DND-41 (cell line): ENCODE measurements around the gene UCK2.

Experiments used
- ATAC-seq: fragments of 200-7000 bp; cut with Tn5 transposase; 3 replicates; pipeline ENCODE4 v1.9.1; 2021; ENCODE audit warnings: low read depth; ENCODE audit not compliant: insufficient read depth
- DNase-seq: peaks from one replicate; pipeline ENCODE4 v3.0.0-alpha.2; 2020
- H2AFZ ChIP-seq: 2 replicates; pipeline ENCODE4 v1.6.0; 2012; ENCODE audit warnings: low read depth, low read length
- H3K27ac ChIP-seq: 2 replicates; pipeline ENCODE4 v1.5.1; 2012; ENCODE audit warnings: low read length, inconsistent platforms
- H3K27me3 ChIP-seq: fragments of 200-600 bp; sonication (generic); 2 replicates; pipeline ENCODE4 v1.6.0; 2012; ENCODE audit warnings: low read length, mild to moderate bottlenecking, inconsistent platforms; ENCODE audit not compliant: insufficient read depth, poor library complexity
- H3K36me3 ChIP-seq: 2 replicates; pipeline ENCODE4 v1.5.1; 2012; ENCODE audit warnings: low read length, inconsistent platforms; ENCODE audit not compliant: insufficient read depth
- H3K4me1 ChIP-seq: 2 replicates; pipeline ENCODE4 v1.5.1; 2012; ENCODE audit warnings: mild to moderate bottlenecking, low read length; ENCODE audit not compliant: insufficient read depth
- H3K4me2 ChIP-seq: 2 replicates; pipeline ENCODE4 v1.6.0; 2012; ENCODE audit warnings: mild to moderate bottlenecking, moderate library complexity, low read length, inconsistent platforms; ENCODE audit not compliant: insufficient read depth
- H3K4me3 ChIP-seq, 2 experiments: fragments of 200-600 bp in 1 of 2; shearing (Covaris generic) in 1 of 2; 2 replicates each; pipeline ENCODE4 v1.5.1; 2012 to 2016; ENCODE audit warnings: inconsistent platforms in 2 of 2, low read length in 2 of 2, mild to moderate bottlenecking in 2 of 2, low read depth in 1 of 2, moderate library complexity in 1 of 2
- H3K79me2 ChIP-seq: 2 replicates; pipeline ENCODE4 v1.6.0; 2012; ENCODE audit warnings: low read length, inconsistent platforms; ENCODE audit not compliant: insufficient read depth
- H3K9ac ChIP-seq: 2 replicates; pipeline ENCODE4 v1.6.0; 2012; ENCODE audit warnings: low read depth, mild to moderate bottlenecking, inconsistent platforms, low read length, moderate library complexity
- H3K9me3 ChIP-seq: 2 replicates; pipeline ENCODE4 v1.5.1; 2012; ENCODE audit warnings: low read length, moderate library complexity, mild to moderate bottlenecking, inconsistent platforms; ENCODE audit not compliant: insufficient read depth, severe bottlenecking
- H4K20me1 ChIP-seq: 2 replicates; pipeline ENCODE4 v1.6.0; 2012; ENCODE audit warnings: low read length; ENCODE audit not compliant: insufficient read depth
- CTCF ChIP-seq: IDR thresholded peaks from 2 replicates; pipeline ENCODE4 v1.5.1; 2012; ENCODE audit warnings: borderline replicate concordance, low read length, moderate library complexity, mild to moderate bottlenecking; ENCODE audit not compliant: poor library complexity, severe bottlenecking; ENCODE audit errors: extremely low read depth
- EZH2 ChIP-seq: IDR thresholded peaks from 3 replicates; pipeline ENCODE4 v1.6.1; 2012; ENCODE audit warnings: borderline replicate concordance, low read depth, mild to moderate bottlenecking, moderate library complexity, low read length, inconsistent platforms; ENCODE audit not compliant: severe bottlenecking

Gene UCK2

GRCh38 chr1:165930961-165931360, 103.5 kb downstream of the UCK2 start:
- Histone ChIP-seq H3K27me3 (no peaks in the 10 kb centered on the region), H3K4me2 (no peak overlapping the region), H2AFZ (no peak overlapping the region), H3K4me3 (no peak overlapping the region), H3K79me2 (no peaks in the 10 kb centered on the region), H4K20me1 (0 out of 2 replicates have a peak, but pooled peaks cover 4% of the 10 kb centered on the region), H3K27ac (no peak overlapping the region), H3K4me1 (peaks cover 4% of the 10 kb centered on the region; the same call in 1 of the 2 replicates), H3K9ac (no peak overlapping the region), H3K36me3 (no peaks in the 10 kb centered on the region), H3K9me3 (no peaks in the 10 kb centered on the region)
- no peak for TF ChIP-seq EZH2
- no peak for TF ChIP-seq CTCF
- DNase-seq (no peak), ATAC-seq (no peak)

GRCh38 chr1:165933446-165934170, 106.2 kb downstream of the UCK2 start:
- no peak overlapping the region for H3K9ac ChIP-seq
- H3K27me3 ChIP-seq: no peaks in the 10 kb centered on the region
- DNase-seq: no peak
- H2AFZ ChIP-seq: no peak overlapping the region
- no peak overlapping the region for H3K4me2 ChIP-seq
- no peaks in the 10 kb centered on the region for H3K79me2 ChIP-seq
- ATAC-seq: no peak
- TF ChIP-seq CTCF (no peak), EZH2 (no peak)
- H3K9me3 ChIP-seq: no peaks in the 10 kb centered on the region
- no peaks in the 10 kb centered on the region for H3K36me3 ChIP-seq
- H3K4me3 ChIP-seq: no peak overlapping the region
- no peak overlapping the region for H3K27ac ChIP-seq
- H4K20me1 ChIP-seq: 0 out of 2 replicates have a peak, but pooled peaks cover 4% of the 10 kb centered on the region
- H3K4me1 ChIP-seq: no peaks in the 10 kb centered on the region

- no peak for ATAC-seq
- TF ChIP-seq CTCF (no peak), EZH2 (no peak)
- H3K9me3 ChIP-seq: no peaks in the 10 kb centered on the region
Measured at GRCh38 chr1:165936542-165936941, 109.1 kb downstream of the UCK2 start.

More at GRCh38 chr1:165936542-165936941, 109.1 kb downstream of the UCK2 start:
- no peak overlapping the region for H3K4me3 ChIP-seq
- H3K79me2 ChIP-seq: no peaks in the 10 kb centered on the region
- H3K36me3 ChIP-seq: no peaks in the 10 kb centered on the region
- no peaks in the 10 kb centered on the region for H3K4me1 ChIP-seq
- H3K4me2 ChIP-seq: no peak overlapping the region
- no peak overlapping the region for H2AFZ ChIP-seq
- no peak overlapping the region for H3K27ac ChIP-seq
- no peaks in the 10 kb centered on the region for H3K27me3 ChIP-seq
- 0 out of 2 replicates have a peak, but pooled peaks cover 4% of the 10 kb centered on the region for H4K20me1 ChIP-seq
- no peak overlapping the region for H3K9ac ChIP-seq
- DNase-seq: no peak
